CD8-positive, alpha-beta memory T cell (primary cell): ENCODE measurements around the gene DERL2. TPM values are rescaled to one million over a fixed set of nuclear protein-coding genes. Genes with fewer than 3 reads are reported as not detected.

Experiments
- CTCF ChIA-PET: fragments of 350-600 bp; sonication (Branson Sonifier 250); formaldehyde crosslinking; loops from one replicate; lab custom pipeline; 2021; ENCODE audit warnings: antibody characterized with exemption; lab: Charles Lee
- POLR2A ChIA-PET: fragments of 350-600 bp; sonication (Branson Sonifier 250); formaldehyde crosslinking; loops from one replicate; lab custom pipeline; 2021; ENCODE audit warnings: antibody characterized with exemption; lab: Charles Lee
- DNase-seq, 5 donors: peaks; one replicate each; pipeline versions ENCODE4 v3.0.0 to v3.0.0-alpha.2; 2020 to 2022; ENCODE audit warnings: mixed read lengths in 1 of 5
- H3K27ac ChIP-seq: one replicate; pipeline ENCODE4 v1.7.0; 2013; ENCODE audit warnings: low read depth, mild to moderate bottlenecking, low read length, moderate library complexity
- H3K27me3 ChIP-seq: 2 replicates; pipeline ENCODE4 v1.7.0; 2013; ENCODE audit warnings: low read length, mild to moderate bottlenecking; ENCODE audit not compliant: insufficient read depth, poor library complexity, severe bottlenecking
- H3K36me3 ChIP-seq: 2 replicates; pipeline ENCODE4 v1.7.0; 2013; ENCODE audit warnings: mild to moderate bottlenecking, low read length, moderate library complexity; ENCODE audit not compliant: insufficient read depth
- H3K4me1 ChIP-seq: 2 replicates; pipeline ENCODE4 v1.7.0; 2013; ENCODE audit warnings: mild to moderate bottlenecking, low read length, moderate library complexity; ENCODE audit not compliant: insufficient read depth
- H3K4me3 ChIP-seq: 2 replicates; pipeline ENCODE4 v1.7.0; 2013; ENCODE audit warnings: mild to moderate bottlenecking, low read length
- H3K9me3 ChIP-seq: 2 replicates; pipeline ENCODE4 v1.7.0; 2013; ENCODE audit warnings: mild to moderate bottlenecking, low read length
- H3K27ac Mint-ChIP-seq, 8 donors: one replicate each; pipeline ENCODE4 v1.8.0; 2020 to 2021; ENCODE audit warnings: mixed read lengths in 8 of 8, mild to moderate bottlenecking in 6 of 8, inconsistent platforms in 3 of 8, moderate library complexity in 3 of 8
- H3K27me3 Mint-ChIP-seq, 2 donors: one replicate each; pipeline ENCODE4 v1.8.0; 2020 to 2021; ENCODE audit warnings: mixed read lengths in 2 of 2, mild to moderate bottlenecking in 1 of 2, moderate library complexity in 1 of 2
- H3K36me3 Mint-ChIP-seq, 3 donors: one replicate each; pipeline ENCODE4 v1.8.0; 2020 to 2021; ENCODE audit warnings: mixed read lengths in 3 of 3, inconsistent platforms in 1 of 3, mild to moderate bottlenecking in 1 of 3
- H3K4me1 Mint-ChIP-seq, 3 donors: one replicate each; pipeline ENCODE4 v1.8.0; 2020 to 2021; ENCODE audit warnings: mixed read lengths in 3 of 3, inconsistent platforms in 1 of 3, mild to moderate bottlenecking in 1 of 3
- H3K4me3 Mint-ChIP-seq, 7 donors: one replicate each; pipeline ENCODE4 v1.8.0; 2020 to 2021; ENCODE audit warnings: mixed read lengths in 7 of 7, mild to moderate bottlenecking in 6 of 7, moderate library complexity in 4 of 7, inconsistent platforms in 2 of 7
- H3K9me3 Mint-ChIP-seq, 5 donors: one replicate each; pipeline ENCODE4 v1.8.0; 2020 to 2022; ENCODE audit warnings: mixed read lengths in 5 of 5, mild to moderate bottlenecking in 3 of 5, moderate library complexity in 2 of 5, inconsistent platforms in 1 of 5
- polyA plus RNA-seq: library from polyadenylated mRNA; unstranded; fragments of 300-500 nt; fragmentation: Illumina TruSeq; gene quantifications from one replicate; pipeline ENCODE4 v1.2.3, GENCODE V29; 2021
- total RNA-seq, 2 experiments: library from RNA; stranded (reverse); gene quantifications; one replicate each; pipeline ENCODE4 v1.2.3, GENCODE V29; 2021

DERL2 gene
- total and polyA plus RNA-seq, 3 experiments from 2014 or later: 89.8 to 98.3 (median 92.0) TPM

DNA sequence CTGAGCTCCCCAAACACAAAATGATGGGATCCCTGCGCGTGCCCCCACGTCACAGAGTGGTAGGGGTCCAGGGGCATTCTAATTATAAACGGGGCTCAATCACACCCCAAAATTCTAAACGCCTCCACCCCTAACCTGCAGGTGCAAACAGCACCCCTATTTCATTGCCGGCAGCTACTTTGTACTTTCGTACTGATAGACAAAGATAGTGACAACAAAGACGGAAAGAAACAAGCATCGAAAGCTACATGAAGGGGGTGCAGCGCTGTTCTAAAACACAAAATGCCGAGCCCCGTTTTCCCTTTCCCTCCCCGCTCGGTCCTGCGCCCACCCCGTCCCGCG is 14.2 kb upstream of the DERL2 start:
- Histone ChIP-seq H3K4me3 (peak overlapping the region; percentile 47), H3K9me3 (no peaks in the 10 kb centered on the region), H3K27ac (no peak overlapping the region), H3K36me3 (no peaks in the 10 kb centered on the region), H3K4me1 (peaks cover 10% of the 10 kb centered on the region), H3K27me3 (no peaks in the 10 kb centered on the region)
- no peak for DNase-seq
- peak overlapping the region in 7 of 8 donors; percentile 62 to 96 (median 95) for H3K27ac Mint-ChIP-seq
- peak overlapping the region; percentile 82 to 96 (median 95) for H3K4me3 Mint-ChIP-seq
- CTCF ChIA-PET: interaction anchor here (1.0 to 2.2 kb wide), 3 partner anchors 14 to 61 kb away, joined by 3 to 10 read pairs (median 5); partner anchors contain the start of genes DERL2 and MIS12
- H3K27me3 Mint-ChIP-seq: peaks cover 0 to 1% of the 10 kb centered on the region in 2 donors
- H3K36me3 Mint-ChIP-seq: peaks cover 0 to 29% (median 9%) of the 10 kb centered on the region in 3 donors
- POLR2A ChIA-PET: interaction anchor here (0.6 to 2.7 kb wide), 4 partner anchors 12 to 31 kb away, joined by 3 to 21 read pairs (median 4); partner anchors contain the start of genes DERL2 and MIS12
- H3K4me1 Mint-ChIP-seq: peaks cover 21 to 27% (median 22%) of the 10 kb centered on the region in 3 donors
- H3K9me3 Mint-ChIP-seq: no peaks in the 10 kb centered on the region

- Histone ChIP-seq H3K9me3 (no peaks in the 10 kb centered on the region), H3K27me3 (no peaks in the 10 kb centered on the region), H3K4me3 (peak overlapping the region; percentile 47), H3K36me3 (no peaks in the 10 kb centered on the region), H3K4me1 (peaks cover 10% of the 10 kb centered on the region), H3K27ac (no peak overlapping the region)
- H3K4me3 Mint-ChIP-seq: peak overlapping the region; percentile 89 to 96 (median 95)
- H3K27ac Mint-ChIP-seq: peak overlapping the region in 5 of 8 donors; percentile 3 to 96 (median 62)
- POLR2A ChIA-PET: interaction anchor here (0.6 to 2.7 kb wide), 4 partner anchors 11 to 31 kb away, joined by 3 to 21 read pairs (median 4); partner anchors contain the start of genes DERL2 and MIS12
- CTCF ChIA-PET: interaction anchor here (0.8 to 2.2 kb wide), 4 partner anchors 13 to 60 kb away, joined by 3 to 10 read pairs (median 4); partner anchors contain the start of genes DERL2 and MIS12
- no peak for DNase-seq
- peaks cover 0 to 1% of the 10 kb centered on the region in 2 donors for H3K27me3 Mint-ChIP-seq
- no peaks in the 10 kb centered on the region for H3K9me3 Mint-ChIP-seq
- peaks cover 21 to 27% (median 22%) of the 10 kb centered on the region in 3 donors for H3K4me1 Mint-ChIP-seq
- peaks cover 0 to 26% (median 9%) of the 10 kb centered on the region in 3 donors for H3K36me3 Mint-ChIP-seq
Measured at GRCh38 chr17:5499476-5500231, 13.7 kb upstream of the DERL2 start.

GRCh38 chr17:5492970-5493369 is 7.0 kb upstream of the DERL2 start:
- Histone ChIP-seq H3K27me3 (no peaks in the 10 kb centered on the region), H3K27ac (no peak overlapping the region), H3K36me3 (peaks cover 18% of the 10 kb centered on the region), H3K4me3 (no peak overlapping the region), H3K9me3 (no peaks in the 10 kb centered on the region), H3K4me1 (peaks cover 3% of the 10 kb centered on the region)
- H3K27me3 Mint-ChIP-seq: peaks cover 0 to under 1% of the 10 kb centered on the region in 2 donors
- no peak for DNase-seq
- H3K27ac Mint-ChIP-seq: no peak overlapping the region
- no peak overlapping the region for H3K4me3 Mint-ChIP-seq
- POLR2A ChIA-PET: no interaction called here
- H3K4me1 Mint-ChIP-seq: peaks cover 6 to 14% (median 8%) of the 10 kb centered on the region in 3 donors
- CTCF ChIA-PET: no interaction called here
- peaks cover 3 to 25% (median 7%) of the 10 kb centered on the region in 3 donors for H3K36me3 Mint-ChIP-seq
- H3K9me3 Mint-ChIP-seq: no peaks in the 10 kb centered on the region

GRCh38 chr17:5488752-5489151 is 2.8 kb upstream of the DERL2 start:
- no peak overlapping the region for H3K27ac ChIP-seq
- H3K4me3 Mint-ChIP-seq: peak overlapping the region in 3 of 7 donors; percentile 41 to 89 (median 70)
- no peak overlapping the region for H3K4me3 ChIP-seq
- H3K4me1 Mint-ChIP-seq: peaks cover 30 to 48% (median 44%) of the 10 kb centered on the region in 3 donors
- H3K9me3 Mint-ChIP-seq: no peaks in the 10 kb centered on the region
- CTCF ChIA-PET: no interaction called here
- H3K27me3 ChIP-seq: no peaks in the 10 kb centered on the region
- DNase-seq: no peak
- peaks cover 29% of the 10 kb centered on the region for H3K4me1 ChIP-seq
- peaks cover 25% of the 10 kb centered on the region for H3K36me3 ChIP-seq
- POLR2A ChIA-PET: interaction anchor here (1.6 kb wide), 1 partner anchor 12 kb away, joined by 4 read pairs; a partner anchor contains a TSS
- peaks cover 0 to 3% of the 10 kb centered on the region in 2 donors for H3K27me3 Mint-ChIP-seq
- no peaks in the 10 kb centered on the region for H3K9me3 ChIP-seq
- H3K36me3 Mint-ChIP-seq: peaks cover 3 to 58% (median 9%) of the 10 kb centered on the region in 3 donors
- peak overlapping the region in 3 of 8 donors; percentile 95 to 99 (median 96) for H3K27ac Mint-ChIP-seq

- no peaks in the 10 kb centered on the region for H3K27me3 ChIP-seq
- peaks cover 41 to 68% (median 66%) of the 10 kb centered on the region in 3 donors for H3K4me1 Mint-ChIP-seq
- H3K27ac ChIP-seq: peak within 1 kb of the TSS; percentile 97
- peaks cover 3 to 80% (median 13%) of the 10 kb centered on the region in 3 donors for H3K36me3 Mint-ChIP-seq
- peak within 1 kb of the TSS; percentile 92 for H3K4me3 ChIP-seq
- peak within 1 kb of the TSS; percentile 95 to 99 (median 98) for H3K27ac Mint-ChIP-seq
- H3K4me3 Mint-ChIP-seq: peak within 1 kb of the TSS; percentile 89 to 98 (median 96)
- peaks cover 31% of the 10 kb centered on the region for H3K4me1 ChIP-seq
- DNase-seq: peak; percentile 97 to 99 (median 98)
- H3K36me3 ChIP-seq: peaks cover 39% of the 10 kb centered on the region
- ChIA-PET POLR2A (interaction anchor here (0.8 to 3.0 kb wide), 6 partner anchors 10 to 67 kb away, joined by 3 to 21 read pairs (median 6); partner anchors contain the start of genes C1QBP, DHX33, NUP88 and RPAIN), CTCF (interaction anchor here (1.6 to 3.1 kb wide), 3 partner anchors 15 to 48 kb away, joined by 5 to 10 read pairs (median 7); partner anchors contain the start of gene C1QBP)
- H3K9me3 Mint-ChIP-seq: no peaks in the 10 kb centered on the region
- H3K27me3 Mint-ChIP-seq: peaks cover 0 to 3% of the 10 kb centered on the region in 2 donors
- no peaks in the 10 kb centered on the region for H3K9me3 ChIP-seq
Measured at GRCh38 chr17:5486206-5487124, 487 bp upstream of the DERL2 start, which contains the start of gene MIS12. Gene MIS12, plus strand, starts transcription at chr17:5486566. Its CDS starts 2,297 bp downstream, at chr17:5488863.

GRCh38 chr17:5481451-5481850 is 4.5 kb downstream of the DERL2 start:
- no peak overlapping the region for H3K27ac ChIP-seq
- no peaks in the 10 kb centered on the region for H3K9me3 Mint-ChIP-seq
- H3K36me3 ChIP-seq: peaks cover 70% of the 10 kb centered on the region
- H3K4me1 ChIP-seq: peaks cover 17% of the 10 kb centered on the region
- H3K9me3 ChIP-seq: no peaks in the 10 kb centered on the region
- no peak overlapping the region for H3K4me3 Mint-ChIP-seq
- H3K4me3 ChIP-seq: no peak overlapping the region
- peaks cover 0 to 2% of the 10 kb centered on the region in 2 donors for H3K27me3 Mint-ChIP-seq
- peaks cover 40 to 81% (median 59%) of the 10 kb centered on the region in 3 donors for H3K4me1 Mint-ChIP-seq
- ChIA-PET CTCF (interaction anchor here (1.2 to 1.5 kb wide), 2 partner anchors 42 to 60 kb away, joined by 3 read pairs; partner anchors contain the start of gene C1QBP), POLR2A (no interaction called here)
- no peak for DNase-seq
- H3K27ac Mint-ChIP-seq: peak overlapping the region in 2 of 8 donors; percentile 62 to 84
- H3K36me3 Mint-ChIP-seq: peaks cover 14 to 93% (median 20%) of the 10 kb centered on the region in 3 donors
- no peaks in the 10 kb centered on the region for H3K27me3 ChIP-seq

- DNase-seq: no peak
- Mint-ChIP-seq H3K27ac (peak overlapping the region in 3 of 8 donors; percentile 7 to 37 (median 24)), H3K36me3 (peaks cover 14 to 95% (median 22%) of the 10 kb centered on the region in 3 donors), H3K9me3 (no peaks in the 10 kb centered on the region), H3K4me1 (peaks cover 39 to 78% (median 59%) of the 10 kb centered on the region in 3 donors), H3K4me3 (no peak overlapping the region), H3K27me3 (no peaks in the 10 kb centered on the region)
- Histone ChIP-seq H3K4me3 (no peak overlapping the region), H3K27me3 (no peaks in the 10 kb centered on the region), H3K4me1 (peaks cover 17% of the 10 kb centered on the region), H3K36me3 (peaks cover 70% of the 10 kb centered on the region), H3K9me3 (no peaks in the 10 kb centered on the region), H3K27ac (no peak overlapping the region)
- ChIA-PET POLR2A (no interaction called here), CTCF (interaction anchor here (1.2 to 1.5 kb wide), 2 partner anchors 42 to 60 kb away, joined by 3 read pairs; partner anchors contain the start of gene C1QBP)
Measured at GRCh38 chr17:5480962-5481361, 5.0 kb downstream of the DERL2 start.
